Measurements from ENCODE around the gene CCDC186. TPM values are rescaled to one million over a fixed set of nuclear protein-coding genes. Genes with fewer than 3 reads are reported as not detected.

CCDC186 gene
- total RNA-seq, 2 donors from 2014 or later = 17.3 to 19.3 TPM

- Mint-ChIP-seq H3K9me3 (peaks cover 0 to 3% of the 10 kb centered on the region in 2 donors), H3K27ac (no peak overlapping the region)
These were observed 79.2 kb downstream of the CCDC186 start for GRCh38 chr10:114094795-114095194.

GRCh38 chr10:114087655-114088054 lies 86.3 kb downstream of the CCDC186 start:
- Mint-ChIP-seq H3K9me3 (no peaks in the 10 kb centered on the region), H3K36me3 (ENCODE audit: insufficient read depth in 2 of 2) (no peaks in the 10 kb centered on the region), H3K4me1 (ENCODE audit: low read depth) (no peaks in the 10 kb centered on the region), H3K27ac (no peak overlapping the region), H3K27me3 (ENCODE audit: low read depth) (no peaks in the 10 kb centered on the region), H3K4me3 (no peak overlapping the region)
- no peak for ATAC-seq (replicated peaks in 1 of 2)
- no peak for DNase-seq

More at GRCh38 chr10:114094795-114095194, 79.2 kb downstream of the CCDC186 start:
- Mint-ChIP-seq H3K27me3 (ENCODE audit: low read depth) (peaks cover 2% of the 10 kb centered on the region), H3K36me3 (ENCODE audit: insufficient read depth in 2 of 2) (peaks cover 0 to 2% of the 10 kb centered on the region in 2 donors), H3K4me3 (no peak overlapping the region), H3K4me1 (ENCODE audit: low read depth) (peaks cover 33% of the 10 kb centered on the region)
- ATAC-seq (replicated peaks in 1 of 2) (peak in 1 of 2 donors; percentile 48), DNase-seq (no peak)

- H3K27me3 Mint-ChIP-seq (ENCODE audit: low read depth) = no peaks in the 10 kb centered on the region
- no peaks in the 10 kb centered on the region for H3K36me3 Mint-ChIP-seq (ENCODE audit: insufficient read depth in 2 of 2)
- H3K4me1 Mint-ChIP-seq (ENCODE audit: low read depth) = no peaks in the 10 kb centered on the region
- no peak overlapping the region for H3K27ac Mint-ChIP-seq
- no peaks in the 10 kb centered on the region for H3K9me3 Mint-ChIP-seq
- H3K4me3 Mint-ChIP-seq = no peak overlapping the region
- DNase-seq = no peak
- ATAC-seq (replicated peaks in 1 of 2) = no peak
These were observed 86.7 kb downstream of the CCDC186 start for GRCh38 chr10:114087255-114087654.

GRCh38 chr10:114084215-114084614 lies 89.8 kb downstream of the CCDC186 start:
- Mint-ChIP-seq H3K9me3 (no peaks in the 10 kb centered on the region), H3K27ac (no peak overlapping the region), H3K4me3 (no peak overlapping the region), H3K36me3 (ENCODE audit: insufficient read depth in 2 of 2) (no peaks in the 10 kb centered on the region), H3K27me3 (ENCODE audit: low read depth) (peaks cover 10% of the 10 kb centered on the region), H3K4me1 (ENCODE audit: low read depth) (no peaks in the 10 kb centered on the region)
- DNase-seq (no peak), ATAC-seq (replicated peaks in 1 of 2) (peak; percentile 75 to 83)

- peak; percentile 29 to 53 for ATAC-seq (replicated peaks in 1 of 2)
- no peaks in the 10 kb centered on the region for H3K4me1 Mint-ChIP-seq (ENCODE audit: low read depth)
- H3K36me3 Mint-ChIP-seq (ENCODE audit: insufficient read depth in 2 of 2) = no peaks in the 10 kb centered on the region
- H3K27ac Mint-ChIP-seq = no peak overlapping the region
- H3K27me3 Mint-ChIP-seq (ENCODE audit: low read depth) = peaks cover 10% of the 10 kb centered on the region
- no peak overlapping the region for H3K4me3 Mint-ChIP-seq
- DNase-seq = no peak
- no peaks in the 10 kb centered on the region for H3K9me3 Mint-ChIP-seq
These were observed 91.0 kb downstream of the CCDC186 start for GRCh38 chr10:114083040-114083439.

GRCh38 chr10:114081911-114082583 lies 92.0 kb downstream of the CCDC186 start:
- no peak overlapping the region for H3K27ac Mint-ChIP-seq
- H3K4me3 Mint-ChIP-seq = no peak overlapping the region
- H3K4me1 Mint-ChIP-seq (ENCODE audit: low read depth) = no peaks in the 10 kb centered on the region
- no peaks in the 10 kb centered on the region for H3K9me3 Mint-ChIP-seq
- DNase-seq (no peak), ATAC-seq (replicated peaks in 1 of 2) (no peak)
- H3K27me3 Mint-ChIP-seq (ENCODE audit: low read depth) = peaks cover 10% of the 10 kb centered on the region
- H3K36me3 Mint-ChIP-seq (ENCODE audit: insufficient read depth in 2 of 2) = no peaks in the 10 kb centered on the region

GRCh38 chr10:114079421-114079820 lies 94.6 kb downstream of the CCDC186 start:
- Mint-ChIP-seq H3K27me3 (ENCODE audit: low read depth) (peaks cover 10% of the 10 kb centered on the region), H3K4me1 (ENCODE audit: low read depth) (no peaks in the 10 kb centered on the region), H3K9me3 (no peaks in the 10 kb centered on the region), H3K4me3 (no peak overlapping the region), H3K27ac (no peak overlapping the region), H3K36me3 (ENCODE audit: insufficient read depth in 2 of 2) (no peaks in the 10 kb centered on the region)
- ATAC-seq (replicated peaks in 1 of 2) (no peak), DNase-seq (no peak)

- no peak for ATAC-seq (replicated peaks in 1 of 2)
- Mint-ChIP-seq H3K4me3 (no peak overlapping the region), H3K4me1 (ENCODE audit: low read depth) (peaks cover 4% of the 10 kb centered on the region), H3K27ac (no peak overlapping the region), H3K36me3 (ENCODE audit: insufficient read depth in 2 of 2) (no peaks in the 10 kb centered on the region), H3K9me3 (no peaks in the 10 kb centered on the region), H3K27me3 (ENCODE audit: low read depth) (peaks cover 10% of the 10 kb centered on the region)
- no peak for DNase-seq
These were observed 95.7 kb downstream of the CCDC186 start for GRCh38 chr10:114078346-114078745.

- no peaks in the 10 kb centered on the region for H3K9me3 Mint-ChIP-seq
- no peak for DNase-seq
- ATAC-seq (replicated peaks in 1 of 2) = no peak
- H3K4me3 Mint-ChIP-seq = no peak overlapping the region
- H3K4me1 Mint-ChIP-seq (ENCODE audit: low read depth) = peaks cover 4% of the 10 kb centered on the region
- no peak overlapping the region for H3K27ac Mint-ChIP-seq
- no peaks in the 10 kb centered on the region for H3K36me3 Mint-ChIP-seq (ENCODE audit: insufficient read depth in 2 of 2)
- peaks cover 10% of the 10 kb centered on the region for H3K27me3 Mint-ChIP-seq (ENCODE audit: low read depth)
These were observed 96.2 kb downstream of the CCDC186 start for GRCh38 chr10:114077815-114078219.

- no peaks in the 10 kb centered on the region for H3K36me3 Mint-ChIP-seq (ENCODE audit: insufficient read depth in 2 of 2)
- no peak overlapping the region for H3K4me3 Mint-ChIP-seq
- H3K4me1 Mint-ChIP-seq (ENCODE audit: low read depth) = peaks cover 4% of the 10 kb centered on the region
- no peak overlapping the region for H3K27ac Mint-ChIP-seq
- no peak for ATAC-seq (replicated peaks in 1 of 2)
- H3K9me3 Mint-ChIP-seq = no peaks in the 10 kb centered on the region
- DNase-seq = no peak
- peaks cover 10% of the 10 kb centered on the region for H3K27me3 Mint-ChIP-seq (ENCODE audit: low read depth)
These were observed 96.7 kb downstream of the CCDC186 start for GRCh38 chr10:114077347-114077746.

- DNase-seq (no peak), ATAC-seq (replicated peaks in 1 of 2) (no peak)
- H3K4me3 Mint-ChIP-seq = no peak overlapping the region
- H3K36me3 Mint-ChIP-seq (ENCODE audit: insufficient read depth in 2 of 2) = no peaks in the 10 kb centered on the region
- H3K27ac Mint-ChIP-seq = no peak overlapping the region
- peaks cover 4% of the 10 kb centered on the region for H3K4me1 Mint-ChIP-seq (ENCODE audit: low read depth)
- peaks cover 8% of the 10 kb centered on the region for H3K27me3 Mint-ChIP-seq (ENCODE audit: low read depth)
- no peaks in the 10 kb centered on the region for H3K9me3 Mint-ChIP-seq
These were observed 98.9 kb downstream of the CCDC186 start for GRCh38 chr10:114075093-114075492.

GRCh38 chr10:114073395-114074186 lies 100.4 kb downstream of the CCDC186 start:
- no peaks in the 10 kb centered on the region for H3K9me3 Mint-ChIP-seq
- H3K27ac Mint-ChIP-seq = no peak overlapping the region
- H3K27me3 Mint-ChIP-seq (ENCODE audit: low read depth) = no peaks in the 10 kb centered on the region
- no peak overlapping the region for H3K4me3 Mint-ChIP-seq
- peak in 1 of 2 donors; percentile 47 for ATAC-seq (replicated peaks in 1 of 2)
- H3K36me3 Mint-ChIP-seq (ENCODE audit: insufficient read depth in 2 of 2) = no peaks in the 10 kb centered on the region
- H3K4me1 Mint-ChIP-seq (ENCODE audit: low read depth) = peaks cover 4% of the 10 kb centered on the region
- peak in 1 of 2 donors; percentile 11 for DNase-seq

- DNase-seq = no peak
- Mint-ChIP-seq H3K27me3 (ENCODE audit: low read depth) (no peaks in the 10 kb centered on the region), H3K27ac (no peak overlapping the region), H3K4me1 (ENCODE audit: low read depth) (peaks cover 11% of the 10 kb centered on the region), H3K9me3 (no peaks in the 10 kb centered on the region), H3K36me3 (ENCODE audit: insufficient read depth in 2 of 2) (no peaks in the 10 kb centered on the region), H3K4me3 (no peak overlapping the region)
- no peak for ATAC-seq (replicated peaks in 1 of 2)
These were observed 102.8 kb downstream of the CCDC186 start for GRCh38 chr10:114071178-114071577.

Measured in activated T-cell treated with anti-CD3 and anti-CD28 coated beads, Interleukin-2, amount 50 U/mL, for 72 hours (primary cell).